Kidney (tissue), 14 donors: ENCODE results near the gene GOLPH3. TPM values are rescaled to one million over a fixed set of nuclear protein-coding genes. Genes with fewer than 3 reads are reported as not detected.
A peak's percentile ranks its signal among the peaks of the same experiment; 100 is the strongest.

Experiments used
- DNase-seq, 5 donors: peaks; one replicate each; pipeline ENCODE4 v3.0.0-alpha.2; 2013 to 2020
- FAIRE-seq: peaks from 2 replicates; lab custom pipeline; 2012; peaks lifted over from hg19 to GRCh38; lab: Jason Lieb, UNC
- H3K27ac ChIP-seq, 2 donors: one replicate each; pipeline ENCODE4 v1.7.0; 2013; ENCODE audit warnings: low read depth in 2 of 2, low read length in 2 of 2, inconsistent platforms in 1 of 2
- H3K27me3 ChIP-seq: one replicate; pipeline ENCODE4 v1.7.1; 2013; ENCODE audit warnings: low read length, inconsistent platforms; ENCODE audit not compliant: control insufficient read depth, insufficient read depth
- H3K36me3 ChIP-seq, 3 donors: one replicate each; pipeline versions ENCODE4 v1.7.0 to v1.7.1; 2013; ENCODE audit warnings: low read length in 3 of 3, control low read depth in 1 of 3, inconsistent platforms in 1 of 3; ENCODE audit not compliant: insufficient read depth in 3 of 3, control insufficient read depth in 2 of 3
- H3K4me1 ChIP-seq, 3 donors: one replicate each; pipeline versions ENCODE4 v1.7.0 to v1.7.1; 2013; ENCODE audit warnings: low read length in 3 of 3, inconsistent platforms in 1 of 3, low read depth in 1 of 3; ENCODE audit not compliant: control insufficient read depth in 2 of 3, insufficient read depth in 2 of 3
- H3K4me3 ChIP-seq, 3 donors: one replicate each; pipeline versions ENCODE4 v1.7.0 to v1.8.1; 2013; ENCODE audit warnings: low read length in 3 of 3, control low read depth in 1 of 3, inconsistent platforms in 1 of 3
- H3K9ac ChIP-seq, 3 donors: one replicate each; pipeline versions ENCODE4 v1.7.0 to v1.7.1; 2013; ENCODE audit warnings: low read length in 3 of 3, control low read depth in 1 of 3, inconsistent platforms in 1 of 3
- H3K9me3 ChIP-seq, 3 donors: one replicate each; pipeline versions ENCODE4 v1.7.0 to v1.7.1; 2013; ENCODE audit warnings: low read length in 3 of 3, control low read depth in 1 of 3, inconsistent platforms in 1 of 3; ENCODE audit not compliant: control insufficient read depth in 2 of 3, insufficient read depth in 1 of 3
- CTCF ChIP-seq: IDR thresholded peaks from 3 replicates; pipeline ENCODE4 v1.5.1; 2012; ENCODE audit warnings: mild to moderate bottlenecking, moderate library complexity, borderline replicate concordance; ENCODE audit not compliant: insufficient read depth; ENCODE audit errors: extremely low read depth
- intact Hi-C: fragments of 100-400 bp; cut with DNase I; formaldehyde crosslinking; loops from one replicate; pipeline ENCODE4 v1.11.1; 2022
- polyA plus RNA-seq: library from polyadenylated mRNA; stranded (reverse); fragments of 350-450 nt; fragmentation: Illumina TruSeq; extraction: RNeasy Lipid Tissue Mini Kit (QIAGEN cat#74804); gene quantifications from one replicate; pipeline ENCODE4 v1.2.3, GENCODE V29; 2014; ENCODE audit warnings: low read depth, low replicate concordance; ENCODE audit not compliant: insufficient read depth
- total RNA-seq: library from RNA; stranded (reverse); fragmentation: NEBNext Ultra II Directional; extraction: Animal tissue kit (Norgen Biotek cat#: 25700); gene quantifications from one replicate; pipeline ENCODE4 v1.2.1, GENCODE V29; 2021
- donor health status: control.
- donor health status: control.
- donor health status: control.
- donor health status: control.
- donor health status: control.
- donor health status: DM: yes; HTN: yes; CAD: no.
- donor health status: Normal renal cell carcinoma (clear cell type).

The GOLPH3 gene
- total and polyA plus RNA-seq, 2 donors from 2014 or later = 38.5 to 118 TPM

- no peak overlapping the region for H3K27ac ChIP-seq
- FAIRE-seq = no peak
- H3K9me3 ChIP-seq = no peaks in the 10 kb centered on the region
- no peak overlapping the region for H3K9ac ChIP-seq
- peak in 1 of 5 donors; percentile 32 for DNase-seq
- no peak for TF ChIP-seq CTCF
- H3K4me3 ChIP-seq = no peak overlapping the region
- intact Hi-C loops = no loop called here
- H3K4me1 ChIP-seq = peaks cover 0 to 5% (median 0%) of the 10 kb centered on the region in 3 donors
- peaks cover 6 to 38% (median 33%) of the 10 kb centered on the region in 3 donors for H3K36me3 ChIP-seq
- H3K27me3 ChIP-seq = no peaks in the 10 kb centered on the region
Measured at GRCh38 chr5:32100230-32100629, 73.9 kb downstream of the GOLPH3 start.

GRCh38 chr5:32099486-32100035 is 74.6 kb downstream of the GOLPH3 start:
- H3K4me1 ChIP-seq = peaks cover 0 to 5% (median 0%) of the 10 kb centered on the region in 3 donors
- H3K27me3 ChIP-seq = no peaks in the 10 kb centered on the region
- peaks cover 6 to 38% (median 33%) of the 10 kb centered on the region in 3 donors for H3K36me3 ChIP-seq
- intact Hi-C loops = loop anchor here (10.0 kb wide), 1 partner anchor 515 kb away; no protein-coding TSS in a partner anchor
- FAIRE-seq (no peak), DNase-seq (peak in 1 of 5 donors; percentile 29)
- H3K27ac ChIP-seq = peak overlapping the region in 1 of 2 donors; percentile 64
- H3K9ac ChIP-seq = no peak overlapping the region
- H3K4me3 ChIP-seq = no peak overlapping the region
- no peak for TF ChIP-seq CTCF
- H3K9me3 ChIP-seq = no peaks in the 10 kb centered on the region

- intact Hi-C loops = loop anchor here (10.0 kb wide), 1 partner anchor 514 kb away; no protein-coding TSS in a partner anchor
- FAIRE-seq (no peak), DNase-seq (peak in 2 of 5 donors; percentile 46 to 69)
- Histone ChIP-seq H3K9ac (no peak overlapping the region), H3K9me3 (no peaks in the 10 kb centered on the region), H3K27ac (peak overlapping the region; percentile 36 to 64), H3K27me3 (no peaks in the 10 kb centered on the region), H3K4me3 (no peak overlapping the region), H3K4me1 (peaks cover 0 to 5% (median 0%) of the 10 kb centered on the region in 3 donors), H3K36me3 (peaks cover 6 to 36% (median 33%) of the 10 kb centered on the region in 3 donors)
- no peak for TF ChIP-seq CTCF
Measured at GRCh38 chr5:32098890-32099310, 75.2 kb downstream of the GOLPH3 start.
